ENCODE measurements around the gene CLDN19. TPM values are rescaled to one million over a fixed set of nuclear protein-coding genes. Genes with fewer than 3 reads are reported as not detected.

CLDN19 gene
- total RNA-seq, 1 experiment from 2014 or later, result 0.05 TPM

DNA sequence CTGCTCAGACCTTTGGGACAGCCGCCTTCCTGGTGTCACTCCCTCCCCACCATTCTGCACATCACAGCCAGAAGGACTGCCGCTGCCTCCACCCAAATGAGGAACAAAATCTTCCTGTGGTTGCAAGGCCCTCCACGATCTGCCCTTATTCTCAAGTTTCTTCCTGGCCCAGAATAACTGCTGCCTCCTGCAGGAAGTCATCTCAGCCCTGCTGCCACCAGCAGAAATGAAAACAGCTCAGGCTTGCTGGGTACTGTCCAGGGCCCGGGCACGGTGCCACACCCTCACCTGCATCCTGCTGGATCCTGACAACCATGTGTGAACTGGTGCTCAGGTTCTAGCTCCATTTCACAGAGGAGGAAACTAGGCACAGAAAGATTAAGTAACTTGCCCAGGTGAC is 2.8 kb downstream of the CLDN19 start:
- no peak overlapping the region for H3K4me3 ChIP-seq (ENCODE audit: low read depth in 2 of 2, low read length in 2 of 2)
- DNase-seq (ENCODE audit: low read depth, low spot score) (no peak), ATAC-seq (no peak)
- no peaks in the 10 kb centered on the region for H3K9me3 ChIP-seq (ENCODE audit: control insufficient read depth, insufficient read depth, low read depth, low read length)
- in situ Hi-C loops (cut with HindIII; ENCODE audit: low pct_unique_long_range_greater_than_20kb, low sequenced_read_pairs) (no loop called here), intact Hi-C loops (cut with micrococcal nuclease; ENCODE audit: unreplicated experiment) (loop anchor here (10.0 kb wide), 1 partner anchor 162 kb away; no protein-coding TSS in a partner anchor)
- ChIA-PET POLR2A (no interaction called here), CTCF (interaction anchor here (0.8 kb wide), 1 partner anchor 29 kb away, joined by 3 read pairs; no protein-coding TSS in a partner anchor)
- no peaks in the 10 kb centered on the region for H3K4me1 ChIP-seq (ENCODE audit: control insufficient read depth, insufficient read depth, low read length)
- no peak for TF ChIP-seq POLR2AphosphoS5 (IDR thresholded peaks at IDR 0.05; ENCODE audit: low read depth, low read length)
- TF ChIP-seq, protein P1, sequence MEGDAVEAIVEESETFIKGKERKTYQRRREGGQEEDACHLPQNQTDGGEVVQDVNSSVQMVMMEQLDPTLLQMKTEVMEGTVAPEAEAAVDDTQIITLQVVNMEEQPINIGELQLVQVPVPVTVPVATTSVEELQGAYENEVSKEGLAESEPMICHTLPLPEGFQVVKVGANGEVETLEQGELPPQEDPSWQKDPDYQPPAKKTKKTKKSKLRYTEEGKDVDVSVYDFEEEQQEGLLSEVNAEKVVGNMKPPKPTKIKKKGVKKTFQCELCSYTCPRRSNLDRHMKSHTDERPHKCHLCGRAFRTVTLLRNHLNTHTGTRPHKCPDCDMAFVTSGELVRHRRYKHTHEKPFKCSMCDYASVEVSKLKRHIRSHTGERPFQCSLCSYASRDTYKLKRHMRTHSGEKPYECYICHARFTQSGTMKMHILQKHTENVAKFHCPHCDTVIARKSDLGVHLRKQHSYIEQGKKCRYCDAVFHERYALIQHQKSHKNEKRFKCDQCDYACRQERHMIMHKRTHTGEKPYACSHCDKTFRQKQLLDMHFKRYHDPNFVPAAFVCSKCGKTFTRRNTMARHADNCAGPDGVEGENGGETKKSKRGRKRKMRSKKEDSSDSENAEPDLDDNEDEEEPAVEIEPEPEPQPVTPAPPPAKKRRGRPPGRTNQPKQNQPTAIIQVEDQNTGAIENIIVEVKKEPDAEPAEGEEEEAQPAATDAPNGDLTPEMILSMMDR (IDR thresholded peaks at IDR 0.05), result no peak
- TF ChIP-seq REST (IDR thresholded peaks at IDR 0.05; ENCODE audit: insufficient read depth in 1 of 2, low read depth in 2 of 2, low read length in 1 of 2), result no peak
- no peak for TF ChIP-seq TCF7L2 (IDR thresholded peaks at IDR 0.05; ENCODE audit: low read depth, low read length)
- TF ChIP-seq SIN3A (IDR thresholded peaks at IDR 0.05; ENCODE audit: borderline replicate concordance, insufficient read depth, low read depth, low read length), result no peak
- no peaks in the 10 kb centered on the region for H3K27me3 ChIP-seq (ENCODE audit: control insufficient read depth, insufficient read depth, low read length)
- no TSS peak for BruUV-seq (replicated peaks)
- no peaks in the 10 kb centered on the region for H3K36me3 ChIP-seq (ENCODE audit: control insufficient read depth, insufficient read depth, low read length)
- no peak overlapping the region for H3K27ac ChIP-seq (ENCODE audit: low read length)

GRCh38 chr1:42736571-42737200 is 3.4 kb downstream of the CLDN19 start:
- POLR2A ChIA-PET, result no interaction called here
- H3K4me3 ChIP-seq (ENCODE audit: low read depth in 2 of 2, low read length in 2 of 2), result no peak overlapping the region
- intact Hi-C loops (cut with micrococcal nuclease; ENCODE audit: unreplicated experiment), result loop anchor here (10.0 kb wide), 1 partner anchor 162 kb away; no protein-coding TSS in a partner anchor

More at GRCh38 chr1:42736571-42737200, 3.4 kb downstream of the CLDN19 start:
- no peak overlapping the region for H3K27ac ChIP-seq (ENCODE audit: low read length)
- H3K36me3 ChIP-seq (ENCODE audit: control insufficient read depth, insufficient read depth, low read length), result no peaks in the 10 kb centered on the region
- DNase-seq (ENCODE audit: low read depth, low spot score) (no peak), ATAC-seq (no peak)
- CTCF ChIA-PET, result no interaction called here
- no peaks in the 10 kb centered on the region for H3K4me1 ChIP-seq (ENCODE audit: control insufficient read depth, insufficient read depth, low read length)
- H3K27me3 ChIP-seq (ENCODE audit: control insufficient read depth, insufficient read depth, low read length), result no peaks in the 10 kb centered on the region
- no TSS peak for BruUV-seq (replicated peaks)
- H3K9me3 ChIP-seq (ENCODE audit: control insufficient read depth, insufficient read depth, low read depth, low read length), result no peaks in the 10 kb centered on the region
- in situ Hi-C loops (cut with HindIII; ENCODE audit: low pct_unique_long_range_greater_than_20kb, low sequenced_read_pairs), result no loop called here
- TF ChIP-seq, protein P1 (IDR thresholded peaks at IDR 0.05), result no peak
- TF ChIP-seq TCF7L2 (IDR thresholded peaks at IDR 0.05; ENCODE audit: low read depth, low read length) (no peak), POLR2AphosphoS5 (IDR thresholded peaks at IDR 0.05; ENCODE audit: low read depth, low read length) (no peak), SIN3A (IDR thresholded peaks at IDR 0.05; ENCODE audit: borderline replicate concordance, insufficient read depth, low read depth, low read length) (no peak), REST (IDR thresholded peaks at IDR 0.05; ENCODE audit: insufficient read depth in 1 of 2, low read depth in 2 of 2, low read length in 1 of 2) (no peak)
